ENCODE measurements around the gene C4orf50.
"Not testable (repeated sequence)": the region's sequence is repeated elsewhere in the genome, so short reads cannot be mapped to it uniquely, and the experiment has no call there.

The C4orf50 gene

DNA sequence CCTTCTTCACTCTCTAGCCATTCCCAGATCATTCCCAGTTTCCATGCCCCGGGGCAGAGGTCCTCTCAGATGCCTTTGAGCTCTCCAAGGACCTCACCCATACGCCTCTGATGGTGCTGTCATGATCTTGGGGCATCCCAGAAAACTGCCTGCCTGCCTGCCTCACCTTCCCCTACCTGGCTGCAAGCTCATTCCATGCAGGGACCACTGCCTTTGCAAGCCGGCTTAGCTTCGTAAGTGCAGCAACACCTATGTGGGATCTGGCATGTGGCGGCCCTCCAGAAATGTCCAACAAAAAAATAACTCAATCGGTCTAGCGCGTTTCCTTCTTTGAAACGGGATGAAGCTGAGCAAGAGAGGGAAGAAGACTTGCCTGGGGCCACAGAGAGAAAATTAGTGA is 53.0 kb downstream of the C4orf50 start:
- DNase-seq = no peak

- DNase-seq = no peak
These were observed 54.2 kb downstream of the C4orf50 start for GRCh38 chr4:5964030-5964429.

GRCh38 chr4:5963611-5964010 is 54.6 kb downstream of the C4orf50 start:
- DNase-seq = no peak

- no peak for DNase-seq
These were observed 55.8 kb downstream of the C4orf50 start for GRCh38 chr4:5962416-5962815.

DNA sequence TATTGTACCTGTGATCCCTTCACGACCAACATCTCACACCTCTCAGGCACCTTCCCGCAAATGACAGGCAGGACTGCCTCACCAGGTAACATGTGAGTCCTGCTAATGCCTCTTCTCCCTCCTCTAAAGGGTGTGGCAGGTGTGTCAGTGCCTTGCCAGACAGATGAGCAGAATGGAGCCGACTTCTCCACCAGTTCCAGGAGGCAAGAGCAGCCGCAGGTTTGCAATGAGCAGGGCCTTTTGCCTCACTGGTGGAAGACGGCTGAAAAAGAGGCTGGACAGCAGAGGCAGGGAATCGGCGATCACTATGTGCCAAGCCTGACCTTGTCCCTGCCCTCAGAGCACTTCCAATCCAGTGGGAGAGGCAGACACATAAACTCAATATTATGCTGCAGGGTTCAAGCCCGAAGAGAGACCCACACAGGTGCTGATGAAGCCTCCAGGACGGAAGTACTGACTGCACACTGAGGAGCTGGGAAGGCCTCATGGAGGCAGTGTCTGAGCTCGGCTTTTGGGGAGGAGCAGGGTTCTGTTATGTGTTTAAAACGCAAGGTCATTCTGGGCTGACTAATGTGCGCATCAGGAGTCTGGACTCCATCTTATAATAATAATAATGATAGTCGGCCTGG is 57.9 kb downstream of the C4orf50 start:
- no peak for DNase-seq

DNA sequence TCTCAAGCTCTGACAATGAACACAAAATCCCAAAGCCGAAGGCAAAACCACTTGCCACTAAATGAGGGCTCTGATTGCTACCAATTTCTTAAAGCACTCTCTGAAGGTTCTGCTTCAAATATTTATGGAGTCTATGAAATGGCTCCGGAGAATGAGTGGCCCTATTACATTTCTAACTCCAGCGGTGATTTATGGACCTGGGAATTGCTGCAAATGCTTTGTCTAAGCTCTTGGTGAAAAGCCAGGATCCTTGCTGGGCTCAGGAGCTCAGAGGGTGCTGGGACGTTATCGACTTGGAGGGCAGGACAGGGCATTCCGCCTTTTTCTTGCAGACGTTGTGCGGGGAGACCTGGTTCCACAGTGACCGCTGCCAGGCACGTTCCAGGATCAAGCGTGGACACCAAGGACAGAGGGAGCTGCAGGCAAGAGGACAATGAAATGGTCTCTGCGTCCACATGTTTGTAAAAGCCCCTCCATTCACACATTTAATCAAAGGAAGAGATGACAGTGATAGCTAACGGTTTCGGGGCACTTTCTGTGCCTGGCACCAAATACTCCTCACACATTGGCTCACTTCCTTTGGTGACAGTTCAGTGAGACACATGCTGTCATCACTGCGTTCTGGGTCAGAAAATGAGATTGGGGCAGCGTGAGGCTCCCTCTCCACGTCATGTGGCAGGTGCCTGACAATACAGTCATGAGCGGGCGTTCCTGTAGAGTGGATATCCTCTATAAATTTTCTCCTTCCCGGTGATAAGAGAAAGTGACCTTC is 58.8 kb downstream of the C4orf50 start:
- DNase-seq = no peak

DNA sequence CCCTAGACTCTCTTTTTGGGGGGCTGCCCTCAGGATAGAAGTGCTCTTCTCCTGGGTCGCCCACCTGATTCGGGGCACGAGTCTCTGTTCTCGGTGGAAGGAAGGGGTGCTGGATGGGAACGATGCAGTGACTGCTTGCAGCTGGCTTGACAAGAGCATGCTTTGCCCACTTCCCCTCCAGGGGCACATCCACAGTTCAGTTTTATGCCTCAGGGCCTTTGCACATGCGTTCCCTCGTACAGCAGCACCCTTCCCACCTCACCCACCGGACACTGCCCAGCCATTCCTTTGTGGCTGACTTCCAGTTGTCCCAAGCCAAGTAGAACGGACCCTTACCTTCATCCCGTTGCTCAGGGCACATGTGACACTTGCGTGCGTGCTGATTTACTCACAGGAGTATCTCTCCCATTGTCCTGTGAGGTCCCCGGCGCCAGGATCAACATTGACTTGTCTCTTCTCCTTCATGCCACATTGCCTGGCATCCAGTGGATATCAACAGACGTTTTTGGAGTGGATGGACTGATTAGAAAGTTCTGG is 60.0 kb downstream of the C4orf50 start:
- DNase-seq = no peak

DNA sequence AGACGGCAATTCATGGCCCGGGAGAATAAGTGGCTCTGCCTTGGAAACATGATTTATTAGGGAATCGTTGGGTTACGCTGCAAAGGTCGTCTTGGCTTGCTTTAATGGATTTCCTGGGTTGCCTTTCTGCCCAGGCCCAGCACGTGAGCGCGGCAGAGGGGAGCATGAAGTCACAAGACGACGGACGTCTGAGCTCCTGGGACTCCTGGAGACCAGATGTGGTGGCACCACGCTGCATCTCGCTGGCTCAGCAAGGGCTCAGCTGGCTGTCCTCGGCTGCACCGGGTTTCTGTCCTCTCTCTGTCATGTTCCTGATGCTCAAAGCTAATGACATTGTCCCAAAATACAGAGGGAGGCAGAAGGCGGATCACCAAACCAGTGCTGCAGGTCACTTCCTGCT is 61.2 kb downstream of the C4orf50 start:
- DNase-seq = no peak

GRCh38 chr4:5956285-5957021 is 61.8 kb downstream of the C4orf50 start:
- no peak for DNase-seq

- DNase-seq = no peak
These were observed 62.4 kb downstream of the C4orf50 start for GRCh38 chr4:5955856-5956255.

- DNase-seq = no peak
These were observed 62.9 kb downstream of the C4orf50 start for GRCh38 chr4:5955201-5955821.

- no peak for DNase-seq
These were observed 64.0 kb downstream of the C4orf50 start for GRCh38 chr4:5954056-5954760.

GRCh38 chr4:5952975-5953951 is 65.0 kb downstream of the C4orf50 start:
- DNase-seq = no peak

- DNase-seq = no peak
These were observed 65.8 kb downstream of the C4orf50 start for GRCh38 chr4:5952286-5952974.

- DNase-seq = not testable (repeated sequence)
These were observed 71.6 kb downstream of the C4orf50 start for GRCh38 chr4:5946653-5947052.

DNA sequence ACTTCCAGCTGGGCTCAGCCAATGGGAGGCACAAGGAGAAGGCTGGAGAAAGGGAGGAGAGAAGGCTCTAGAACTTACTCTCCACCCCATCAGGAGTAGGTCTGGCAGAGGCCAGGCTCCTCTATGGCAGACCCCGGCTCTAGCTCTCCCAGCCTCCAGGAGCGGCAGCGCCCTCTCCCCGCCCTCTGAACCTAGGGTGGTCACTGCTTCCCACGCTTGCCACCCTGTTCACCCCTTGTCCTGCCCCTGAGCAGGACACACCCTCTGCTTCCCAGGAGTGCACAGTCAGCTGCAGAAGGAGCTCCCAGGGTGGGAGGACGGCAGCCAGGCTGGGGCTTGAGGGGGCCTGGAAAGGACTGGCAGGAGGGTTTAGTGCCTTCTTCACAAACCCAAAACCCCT is 72.3 kb downstream of the C4orf50 start:
- DNase-seq = no peak

GRCh38 chr4:5945171-5945570 is 73.1 kb downstream of the C4orf50 start:
- DNase-seq = no peak

- DNase-seq = no peak
These were observed 74.7 kb downstream of the C4orf50 start for GRCh38 chr4:5943561-5943960.

GRCh38 chr4:5942947-5943346 is 75.3 kb downstream of the C4orf50 start:
- DNase-seq = no peak

GRCh38 chr4:5941601-5942000 is 76.6 kb downstream of the C4orf50 start:
- no peak for DNase-seq
